HG02840 (cell line): ENCODE measurements around the gene ZNF500.

Experiments
- ATAC-seq: cut with Tn5 transposase; IDR thresholded peaks from one replicate; pipeline ENCODE4 v1.9.1; 2021; ENCODE audit warnings: mild to moderate bottlenecking, moderate library complexity, moderate number of reproducible peaks; ENCODE audit not compliant: unreplicated experiment, low FRiP score

The ZNF500 gene

DNA sequence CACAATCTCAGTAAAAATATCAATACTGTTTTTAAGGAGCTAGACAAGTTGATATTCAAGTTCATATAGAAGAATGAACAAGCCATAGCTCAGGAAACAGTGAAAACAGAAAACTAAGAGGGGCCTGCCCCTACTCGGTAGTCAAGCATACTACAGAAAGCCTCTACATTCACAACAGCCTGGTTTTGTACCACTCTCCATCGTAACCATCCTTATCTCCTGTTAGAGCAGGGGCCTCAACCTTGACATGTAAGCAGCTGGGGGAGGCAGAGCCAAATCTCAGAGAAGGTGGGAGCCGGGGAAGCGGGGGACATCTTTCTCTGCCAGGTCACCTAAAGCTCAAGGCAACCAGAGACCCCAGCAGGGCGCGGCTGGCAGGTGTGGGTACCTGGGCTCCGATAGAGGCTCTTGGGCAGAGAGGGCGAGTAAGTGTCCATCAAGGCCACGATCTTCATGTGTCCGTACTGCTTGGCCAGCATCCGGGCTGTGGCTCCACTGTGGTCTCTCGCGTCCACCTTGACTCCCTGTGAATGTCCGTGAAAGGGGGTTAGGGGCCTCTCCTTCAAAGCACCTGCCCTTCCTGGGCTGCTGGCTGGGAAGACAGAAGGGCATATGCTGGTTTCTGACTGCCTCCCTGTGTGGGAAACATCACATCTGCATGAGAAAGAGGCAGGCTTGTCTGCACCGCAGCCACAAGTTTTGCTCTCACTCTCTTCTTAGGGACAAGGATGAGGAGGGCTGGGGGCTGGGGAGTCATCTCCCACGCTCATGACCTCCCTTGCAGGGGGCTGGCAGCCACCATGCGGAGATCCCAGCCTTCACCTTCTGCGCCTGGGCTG, 53.1 kb downstream of the ZNF500 start:
- ATAC-seq, result no peak

DNA sequence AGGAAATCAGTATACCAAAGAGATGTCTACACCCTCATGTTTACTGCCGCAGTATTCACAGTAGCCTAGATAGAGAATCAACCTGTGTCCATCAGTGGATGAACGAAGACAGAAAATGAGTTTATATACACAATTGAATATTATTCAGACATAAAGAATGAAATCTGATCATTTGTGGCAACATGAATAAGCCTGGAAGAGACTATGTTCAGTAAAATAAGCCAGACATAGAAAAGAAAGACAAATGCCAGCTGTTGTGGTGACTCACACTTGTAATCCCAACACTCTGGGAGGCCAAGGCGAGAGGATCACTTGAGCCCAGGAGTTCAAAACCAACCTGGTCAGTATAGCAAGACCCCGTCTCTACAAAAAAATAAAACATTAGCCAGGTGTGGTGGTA, 57.5 kb downstream of the ZNF500 start:
- ATAC-seq, result no peak

DNA sequence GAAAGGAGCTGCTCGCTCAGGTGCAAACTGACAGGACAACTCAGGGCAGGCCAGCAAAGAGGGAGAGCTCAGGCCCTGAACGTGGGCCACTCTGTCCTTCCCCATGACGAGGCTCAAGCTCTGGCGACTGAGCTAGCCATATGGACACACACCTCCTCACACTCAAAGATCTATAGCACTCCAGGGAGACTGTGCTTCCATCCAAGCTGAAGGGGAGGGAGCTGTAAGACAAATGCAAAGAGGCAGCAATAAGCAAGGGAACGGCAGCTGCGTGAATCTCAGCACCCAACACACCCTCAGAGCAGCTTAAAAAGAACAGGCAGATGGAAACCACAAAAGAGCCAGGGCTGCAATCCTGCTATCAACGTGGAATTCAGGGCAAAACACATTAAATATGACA, 60.1 kb downstream of the ZNF500 start:
- no peak for ATAC-seq

DNA sequence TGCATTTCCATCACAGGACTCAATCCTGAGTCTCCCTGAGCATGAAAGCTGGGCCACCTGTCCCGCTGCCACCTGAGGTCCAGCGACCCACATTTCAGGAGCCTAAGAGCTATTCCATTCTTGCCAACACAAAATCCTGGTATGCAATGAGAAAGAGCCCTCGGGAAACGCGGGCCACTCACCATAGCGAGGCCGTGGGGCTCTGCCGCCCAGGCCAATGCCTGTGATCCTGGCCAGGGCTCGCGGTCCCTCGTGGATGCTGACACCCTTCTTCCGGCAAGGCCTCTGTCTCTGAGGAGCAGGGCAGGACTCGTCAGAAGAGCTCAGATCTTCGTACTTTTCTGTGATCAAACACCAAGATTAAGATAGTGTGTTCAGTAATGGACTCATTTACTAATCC, 62.0 kb downstream of the ZNF500 start:
- no peak for ATAC-seq

DNA sequence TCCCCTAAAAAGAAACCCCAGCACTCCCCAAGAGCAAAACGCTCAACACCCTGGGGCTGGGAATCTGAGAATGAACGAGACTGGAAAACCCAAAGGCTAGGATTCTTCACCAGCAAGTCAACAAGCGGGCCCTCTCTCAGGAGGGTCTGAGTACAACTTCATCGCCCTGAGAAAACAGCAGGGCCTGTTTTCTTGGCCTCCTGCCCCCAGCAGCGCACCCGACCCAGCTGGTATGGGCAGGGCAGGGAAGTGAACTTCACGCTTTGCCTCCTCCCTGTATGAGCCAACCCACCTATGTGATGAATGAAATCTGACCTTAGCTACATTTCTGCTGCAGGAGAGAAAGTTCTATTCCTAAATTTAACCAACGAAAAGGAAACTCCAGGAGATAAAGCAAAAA, 62.5 kb downstream of the ZNF500 start:
- no peak for ATAC-seq

DNA sequence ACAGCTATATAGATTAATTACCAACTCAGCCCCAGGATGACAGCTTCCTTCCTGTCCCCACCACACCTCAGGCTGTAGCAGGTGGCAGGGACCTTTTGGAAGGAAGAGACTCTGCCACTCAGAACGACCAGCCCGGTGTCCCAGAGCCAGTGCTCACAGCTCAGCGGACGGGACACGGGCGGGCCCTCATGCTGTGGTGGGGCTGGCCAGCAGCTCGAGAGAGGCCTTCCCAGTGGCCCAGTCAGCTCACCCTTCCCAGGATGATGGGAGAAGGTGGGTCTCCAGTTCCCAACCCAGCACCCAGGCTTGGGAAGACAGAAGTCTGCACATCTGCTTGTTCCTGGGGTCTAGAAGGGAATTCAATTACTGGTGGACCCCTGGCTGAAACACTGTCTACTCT, 63.1 kb downstream of the ZNF500 start:
- no peak for ATAC-seq

DNA sequence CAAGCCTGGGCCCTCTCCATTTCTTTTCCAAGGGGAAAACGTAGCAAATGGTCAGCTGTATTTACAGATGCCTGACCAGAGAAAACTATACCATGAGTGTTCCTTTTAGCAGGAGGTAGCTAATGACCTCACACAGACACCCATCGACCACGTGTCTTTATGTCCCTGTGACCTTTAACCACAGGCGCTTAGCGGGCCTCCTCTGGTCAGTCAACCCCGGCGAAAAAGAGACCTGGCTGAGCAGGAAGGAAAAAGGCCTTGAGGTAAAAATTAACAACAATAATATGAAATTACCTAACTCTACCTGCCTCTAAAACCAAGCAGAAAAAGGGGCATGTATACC, 64.5 kb downstream of the ZNF500 start:
- no peak for ATAC-seq

DNA sequence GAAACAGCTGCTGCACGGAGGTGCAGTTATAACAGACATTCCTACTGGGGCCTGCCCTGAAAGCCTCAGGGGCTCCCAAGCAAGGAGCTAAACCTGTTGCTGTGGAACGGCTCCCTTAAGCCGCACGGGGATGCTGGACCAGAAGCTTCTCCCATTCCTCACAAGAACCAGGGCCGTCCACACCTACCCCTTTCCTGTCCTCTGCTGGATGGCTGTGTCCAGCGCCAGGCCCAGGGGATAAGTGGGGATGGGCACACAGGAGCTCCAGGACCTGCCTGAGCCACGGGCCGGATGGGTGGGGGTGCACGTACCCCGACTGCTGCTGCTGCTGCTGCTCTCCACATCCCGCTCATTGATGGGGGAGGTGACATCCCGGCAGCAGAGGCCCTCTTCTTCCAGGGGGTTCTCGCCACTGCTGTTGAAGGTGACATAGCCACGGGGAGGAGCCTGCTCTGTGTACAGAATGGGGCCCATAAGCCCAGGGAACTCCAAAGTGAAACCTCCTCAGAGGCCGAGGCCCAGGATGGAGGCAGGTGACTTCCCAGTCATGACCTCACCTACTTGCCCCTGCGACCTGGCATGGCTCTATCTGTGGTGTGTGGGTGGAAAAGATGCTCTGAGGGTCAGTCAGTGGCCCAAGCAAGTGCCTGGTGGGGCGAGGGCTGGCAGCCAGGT, 65.0 kb downstream of the ZNF500 start:
- ATAC-seq, result no peak

DNA sequence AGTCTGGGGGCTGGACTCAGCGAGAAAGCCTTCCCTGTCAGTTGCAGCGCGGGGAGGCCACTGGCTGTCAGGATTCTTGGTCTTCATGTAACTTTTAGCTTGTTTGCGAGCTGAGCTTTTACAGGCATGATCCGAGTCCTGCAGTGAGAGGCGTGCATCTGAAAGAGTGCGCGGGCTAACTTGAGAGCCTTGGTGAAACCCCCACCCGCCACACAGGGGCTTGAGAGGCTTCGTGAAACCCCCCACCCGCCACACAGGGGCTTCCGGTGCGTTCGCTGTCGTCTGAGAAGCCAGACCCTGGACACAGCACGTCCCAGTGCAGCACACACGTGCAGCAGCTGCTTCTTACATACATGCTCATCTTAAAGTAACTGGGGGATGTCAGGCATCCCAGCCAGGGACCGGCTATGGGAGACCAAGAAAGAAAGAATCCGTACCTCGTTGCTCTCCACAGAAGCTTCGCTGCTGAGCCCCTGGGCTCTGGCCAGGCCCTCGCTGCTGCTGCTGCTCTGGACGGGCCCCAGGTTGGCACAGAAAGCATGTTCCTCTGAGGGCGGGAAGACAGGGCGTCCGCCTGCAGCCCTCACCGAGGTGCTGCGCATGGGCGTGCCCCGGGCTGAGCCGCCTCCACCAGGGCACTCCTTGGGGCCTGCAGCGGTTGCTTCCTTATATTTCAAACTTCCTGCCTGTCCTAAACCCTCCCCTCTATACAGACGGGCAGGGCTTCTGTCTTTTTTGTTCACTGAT, 65.8 kb downstream of the ZNF500 start:
- ATAC-seq, result no peak

DNA sequence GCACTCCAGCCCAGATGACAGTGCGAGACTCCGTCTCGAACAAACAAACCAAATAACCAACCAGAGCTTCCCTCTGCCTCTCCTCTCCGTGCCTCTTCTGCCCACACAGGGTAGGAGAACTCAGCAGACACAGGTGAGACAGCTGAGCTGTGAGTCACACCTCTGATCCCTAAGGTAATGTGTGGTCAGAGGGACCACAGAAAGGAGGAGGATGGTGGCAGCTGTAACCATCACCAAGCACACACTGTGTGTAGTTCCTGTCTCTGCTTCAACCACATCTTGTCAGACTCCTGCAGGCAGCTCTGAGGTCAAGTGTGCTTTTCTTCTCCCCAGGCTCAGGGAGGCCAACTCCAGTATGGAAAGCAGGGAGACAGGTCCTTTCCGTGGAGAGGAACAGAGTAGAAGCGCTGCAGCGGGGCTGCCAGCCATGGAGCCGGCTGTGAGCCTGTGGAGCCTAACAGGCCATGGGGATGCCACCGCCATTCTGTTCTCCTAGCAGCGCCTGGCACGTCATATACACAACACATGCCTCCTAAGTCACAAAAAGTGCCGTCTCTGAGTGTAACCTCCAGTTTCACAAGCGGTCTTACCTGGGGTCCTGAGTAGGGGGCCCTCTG, 66.5 kb downstream of the ZNF500 start:
- ATAC-seq, result no peak

DNA sequence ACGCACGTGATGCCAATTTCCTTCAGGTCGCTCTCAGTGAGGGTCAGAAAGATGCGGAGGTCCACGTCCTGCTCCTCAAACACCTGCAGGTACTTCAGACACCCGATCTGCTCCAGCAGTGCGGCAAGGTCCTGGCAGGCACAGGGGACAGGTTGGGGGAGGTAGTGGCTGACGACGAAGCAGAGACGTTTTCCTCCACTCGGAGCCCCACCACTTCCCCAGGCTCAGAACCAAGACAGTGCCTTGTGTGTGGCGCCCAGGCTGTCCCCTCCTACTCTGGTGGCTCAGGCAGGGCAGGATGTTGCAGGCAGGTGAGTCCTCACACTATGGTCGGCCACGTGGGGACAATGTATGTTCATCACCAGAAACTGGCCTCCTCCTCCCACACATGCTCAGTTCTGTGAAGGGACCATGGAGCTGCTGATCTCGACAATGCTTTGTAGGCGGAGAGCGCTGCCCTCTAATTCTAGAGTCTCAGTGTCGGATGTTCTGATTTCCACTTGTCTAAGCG, 67.9 kb downstream of the ZNF500 start:
- ATAC-seq, result no peak

DNA sequence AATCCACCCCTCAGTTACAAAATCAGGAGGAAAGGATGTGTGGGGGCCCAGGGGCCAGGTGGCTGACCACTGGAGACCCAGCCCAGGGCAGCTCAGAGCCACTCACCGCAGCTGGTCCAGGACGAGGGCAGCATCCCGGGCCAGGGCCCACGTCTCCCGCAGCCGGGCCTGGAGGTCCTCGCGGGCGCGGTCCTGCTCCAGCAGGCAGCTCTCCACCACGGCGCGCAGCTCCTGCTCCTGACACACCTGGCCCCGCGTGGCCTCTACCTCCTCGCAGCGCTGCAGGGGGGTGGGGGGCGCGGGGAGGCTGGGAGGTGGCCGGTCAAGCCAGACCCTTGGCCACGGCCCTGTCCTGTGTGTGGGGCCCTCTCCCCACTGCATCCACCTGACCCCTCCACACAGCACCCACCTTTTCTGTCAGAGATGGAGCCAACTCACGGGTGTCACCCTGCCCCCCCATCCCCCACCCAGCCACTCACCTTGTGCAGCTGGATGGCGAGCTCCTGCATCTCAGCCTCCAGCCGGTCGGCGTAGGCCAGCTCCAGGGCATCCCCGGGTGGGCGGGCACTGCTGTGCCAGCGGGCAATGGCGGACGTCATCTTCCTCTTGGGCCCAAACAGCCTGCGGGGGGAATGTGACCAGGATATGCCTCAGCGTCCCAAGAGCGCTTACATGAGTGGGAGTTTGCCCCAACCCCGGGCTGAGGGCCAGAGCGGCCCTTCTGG, 68.5 kb downstream of the ZNF500 start:
- no peak for ATAC-seq
